GM13976 (cell line): ENCODE measurements around the gene MEIS3.

ENCODE experiments used
- DNase-seq: peaks from one replicate; pipeline ENCODE4 v3.0.0; 2012; ENCODE audit warnings: low spot score
- CTCF ChIP-seq: IDR thresholded peaks from 2 replicates; pipeline ENCODE4 v1.5.1; 2012; ENCODE audit warnings: borderline replicate concordance, mild to moderate bottlenecking; ENCODE audit not compliant: insufficient read depth; ENCODE audit errors: extremely low read depth, missing control alignments, control extremely low read depth
- in situ Hi-C: fragments of 300-500 bp; cut with MboI; formaldehyde crosslinking; loops from one replicate; pipeline ENCODE4 v1.12.0; 2022; ENCODE audit warnings: low sequenced_read_pairs, mixed read lengths, inconsistent platforms; ENCODE audit not compliant: unreplicated experiment

Gene MEIS3

GRCh38 chr19:47458672-47459071, 39.3 kb upstream of the MEIS3 start:
- DNase-seq, result no peak
- no peak for TF ChIP-seq CTCF
- in situ Hi-C loops, result no loop called here

GRCh38 chr19:47456721-47457474, 37.6 kb upstream of the MEIS3 start:
- in situ Hi-C loops, result no loop called here
- TF ChIP-seq CTCF, result no peak
- no peak for DNase-seq

- in situ Hi-C loops, result no loop called here
- DNase-seq, result no peak
- no peak for TF ChIP-seq CTCF
These were observed 31.2 kb upstream of the MEIS3 start for GRCh38 chr19:47450478-47450877.

- in situ Hi-C loops, result no loop called here
- no peak for DNase-seq
- no peak for TF ChIP-seq CTCF
These were observed 29.0 kb upstream of the MEIS3 start for GRCh38 chr19:47448360-47448727.

GRCh38 chr19:47447470-47448359, 28.4 kb upstream of the MEIS3 start:
- in situ Hi-C loops, result no loop called here
- TF ChIP-seq CTCF, result no peak
- DNase-seq, result no peak

GRCh38 chr19:47446534-47447469, 27.5 kb upstream of the MEIS3 start:
- DNase-seq, result no peak
- in situ Hi-C loops, result no loop called here

More at GRCh38 chr19:47446534-47447469, 27.5 kb upstream of the MEIS3 start:
- TF ChIP-seq CTCF, result no peak
